Astrocyte (in vitro differentiated cells and primary cell): ENCODE measurements around the gene ATF3. TPM values are rescaled to one million over a fixed set of nuclear protein-coding genes. Genes with fewer than 3 reads are reported as not detected.

Experiments
- DNase-seq: peaks from one replicate; pipeline ENCODE4 v3.0.0-alpha.2; 2010; ENCODE audit warnings: low read depth
- FAIRE-seq: peaks from 2 replicates; lab custom pipeline; 2011; peaks lifted over from hg19 to GRCh38; lab: Jason Lieb, UNC
- H2AFZ ChIP-seq: 2 replicates; pipeline ENCODE4 v1.6.0; 2012; ENCODE audit warnings: low read depth, low read length, inconsistent platforms
- H3K27ac ChIP-seq: 2 replicates; pipeline ENCODE4 v1.5.1; 2011; ENCODE audit warnings: low read depth, low read length, inconsistent platforms
- H3K27me3 ChIP-seq: 2 replicates; pipeline ENCODE4 v1.6.0; 2011; ENCODE audit warnings: low read length, inconsistent platforms; ENCODE audit not compliant: insufficient read depth
- H3K36me3 ChIP-seq: 2 replicates; pipeline ENCODE4 v1.5.1; 2011; ENCODE audit warnings: low read length, inconsistent platforms; ENCODE audit not compliant: insufficient read depth
- H3K4me1 ChIP-seq: 2 replicates; pipeline ENCODE4 v1.5.1; 2011; ENCODE audit warnings: low read length, inconsistent platforms; ENCODE audit not compliant: insufficient read depth
- H3K4me2 ChIP-seq: 2 replicates; pipeline ENCODE4 v1.6.0; 2012; ENCODE audit warnings: low read length, inconsistent platforms
- H3K4me3 ChIP-seq: 2 replicates; pipeline ENCODE4 v1.5.1; 2011; ENCODE audit warnings: low read depth, mild to moderate bottlenecking, low read length, inconsistent platforms; ENCODE audit not compliant: insufficient read depth
- H3K79me2 ChIP-seq: 2 replicates; pipeline ENCODE4 v1.6.0; 2012; ENCODE audit warnings: mild to moderate bottlenecking, low read length, inconsistent platforms; ENCODE audit not compliant: insufficient read depth
- H3K9ac ChIP-seq: 2 replicates; pipeline ENCODE4 v1.6.0; 2012; ENCODE audit warnings: mild to moderate bottlenecking, low read length, inconsistent platforms
- H3K9me3 ChIP-seq: 2 replicates; pipeline ENCODE4 v1.5.1; 2012; ENCODE audit warnings: low read depth, mild to moderate bottlenecking, low read length, inconsistent platforms; ENCODE audit not compliant: insufficient read depth
- H4K20me1 ChIP-seq: 2 replicates; pipeline ENCODE4 v1.6.0; 2012; ENCODE audit warnings: low read length, inconsistent platforms; ENCODE audit not compliant: insufficient read depth
- H3K27ac Mint-ChIP-seq: one replicate; pipeline ENCODE4 v1.8.0; 2021; ENCODE audit warnings: mild to moderate bottlenecking, mixed read lengths; ENCODE audit not compliant: unreplicated experiment
- H3K27me3 Mint-ChIP-seq: one replicate; pipeline ENCODE4 v1.8.0; 2021; ENCODE audit warnings: low read depth, mixed read lengths; ENCODE audit not compliant: unreplicated experiment
- H3K36me3 Mint-ChIP-seq: one replicate; pipeline ENCODE4 v1.8.0; 2021; ENCODE audit warnings: low read depth, mixed read lengths; ENCODE audit not compliant: unreplicated experiment
- H3K4me1 Mint-ChIP-seq: one replicate; pipeline ENCODE4 v1.8.0; 2021; ENCODE audit warnings: low read depth, mixed read lengths; ENCODE audit not compliant: unreplicated experiment
- H3K4me3 Mint-ChIP-seq: one replicate; pipeline ENCODE4 v1.8.0; 2021; ENCODE audit warnings: mild to moderate bottlenecking, moderate library complexity, mixed read lengths; ENCODE audit not compliant: unreplicated experiment
- H3K9me3 Mint-ChIP-seq: one replicate; pipeline ENCODE4 v1.8.0; 2021; ENCODE audit warnings: mild to moderate bottlenecking, mixed read lengths; ENCODE audit not compliant: unreplicated experiment
- EZH2 ChIP-seq: IDR thresholded peaks from 2 replicates; pipeline ENCODE4 v1.6.1; 2012; ENCODE audit warnings: mild to moderate bottlenecking, low read length, inconsistent platforms; ENCODE audit not compliant: insufficient read depth
- total RNA-seq: library from RNA; stranded (reverse); gene quantifications from 2 replicates; pipeline ENCODE4 v1.2.1, GENCODE V29; 2021
- TF ChIP-seq, protein P1 (sequence below): IDR thresholded peaks from 2 replicates; pipeline ENCODE4 v1.5.1; 2011; ENCODE audit warnings: low read depth, mild to moderate bottlenecking, inconsistent platforms, low read length, moderate library complexity; ENCODE audit not compliant: insufficient read depth

The ATF3 gene
- total RNA-seq, 1 donor from 2014 or later, result 87.6 TPM

DNA sequence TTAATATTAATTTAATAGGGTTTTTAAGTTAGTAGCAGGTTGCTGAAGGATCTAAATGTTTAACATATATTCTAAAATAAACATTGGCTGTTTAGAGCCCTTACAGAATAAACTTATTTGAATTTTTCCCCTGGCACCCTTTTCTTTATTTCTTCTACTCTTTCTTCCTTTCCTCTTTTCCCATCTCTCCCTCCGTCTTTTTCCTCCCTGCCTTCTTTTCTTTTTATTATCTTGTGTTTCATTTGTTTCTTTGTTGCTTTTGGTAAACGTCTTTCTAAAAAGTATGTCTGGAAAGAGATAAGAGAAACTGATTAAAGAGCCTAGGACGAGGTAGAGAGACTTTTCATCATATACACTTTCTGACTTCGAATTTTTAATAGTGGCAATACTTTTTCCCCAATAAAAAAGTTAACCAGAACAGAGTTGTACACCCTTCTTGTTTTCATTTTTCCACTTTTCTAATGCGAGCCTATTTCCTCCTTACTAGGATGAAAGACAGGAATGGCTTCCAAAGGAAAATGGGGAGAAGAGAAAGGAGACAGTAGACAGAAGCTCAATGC, 39.5 kb upstream of the ATF3 start:
- no peaks in the 10 kb centered on the region for H3K36me3 Mint-ChIP-seq
- no peaks in the 10 kb centered on the region for H3K9me3 ChIP-seq
- H3K27ac Mint-ChIP-seq, result no peak overlapping the region
- no peak overlapping the region for H3K27ac ChIP-seq
- no peak overlapping the region for H2AFZ ChIP-seq
- H4K20me1 ChIP-seq, result no peaks in the 10 kb centered on the region
- no peaks in the 10 kb centered on the region for H3K79me2 ChIP-seq
- H3K4me1 ChIP-seq, result peaks cover 6% of the 10 kb centered on the region
- no peak overlapping the region for H3K4me3 Mint-ChIP-seq
- H3K9me3 Mint-ChIP-seq, result no peaks in the 10 kb centered on the region
- no peak overlapping the region for H3K4me2 ChIP-seq
- TF ChIP-seq, protein P1, sequence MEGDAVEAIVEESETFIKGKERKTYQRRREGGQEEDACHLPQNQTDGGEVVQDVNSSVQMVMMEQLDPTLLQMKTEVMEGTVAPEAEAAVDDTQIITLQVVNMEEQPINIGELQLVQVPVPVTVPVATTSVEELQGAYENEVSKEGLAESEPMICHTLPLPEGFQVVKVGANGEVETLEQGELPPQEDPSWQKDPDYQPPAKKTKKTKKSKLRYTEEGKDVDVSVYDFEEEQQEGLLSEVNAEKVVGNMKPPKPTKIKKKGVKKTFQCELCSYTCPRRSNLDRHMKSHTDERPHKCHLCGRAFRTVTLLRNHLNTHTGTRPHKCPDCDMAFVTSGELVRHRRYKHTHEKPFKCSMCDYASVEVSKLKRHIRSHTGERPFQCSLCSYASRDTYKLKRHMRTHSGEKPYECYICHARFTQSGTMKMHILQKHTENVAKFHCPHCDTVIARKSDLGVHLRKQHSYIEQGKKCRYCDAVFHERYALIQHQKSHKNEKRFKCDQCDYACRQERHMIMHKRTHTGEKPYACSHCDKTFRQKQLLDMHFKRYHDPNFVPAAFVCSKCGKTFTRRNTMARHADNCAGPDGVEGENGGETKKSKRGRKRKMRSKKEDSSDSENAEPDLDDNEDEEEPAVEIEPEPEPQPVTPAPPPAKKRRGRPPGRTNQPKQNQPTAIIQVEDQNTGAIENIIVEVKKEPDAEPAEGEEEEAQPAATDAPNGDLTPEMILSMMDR, result no peak
- TF ChIP-seq EZH2, result no peak
- H3K27me3 ChIP-seq, result no peaks in the 10 kb centered on the region
- DNase-seq (no peak), FAIRE-seq (no peak)
- H3K4me3 ChIP-seq, result no peak overlapping the region
- no peaks in the 10 kb centered on the region for H3K27me3 Mint-ChIP-seq
- H3K36me3 ChIP-seq, result no peaks in the 10 kb centered on the region
- peaks cover 12% of the 10 kb centered on the region for H3K4me1 Mint-ChIP-seq
- H3K9ac ChIP-seq, result no peak overlapping the region

DNA sequence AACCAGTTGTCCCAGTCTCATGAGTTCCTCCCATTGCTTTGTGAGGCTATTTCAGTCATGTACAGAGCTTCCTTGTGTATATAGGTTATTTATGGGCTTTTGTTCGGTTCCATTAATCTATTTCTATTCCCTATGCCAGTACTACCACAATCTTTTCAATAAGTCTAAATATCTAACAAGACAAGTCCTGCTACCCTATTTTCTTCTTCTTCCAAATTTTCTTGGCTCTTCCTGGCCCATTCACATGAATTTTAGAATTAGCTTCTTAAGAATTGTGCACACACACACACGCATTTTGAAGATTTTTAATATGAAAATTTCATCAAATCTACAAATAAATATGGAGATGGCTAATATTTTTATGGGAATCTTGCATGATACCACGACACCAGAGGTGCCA, 33.8 kb upstream of the ATF3 start:
- Mint-ChIP-seq H3K9me3 (no peaks in the 10 kb centered on the region), H3K4me1 (no peaks in the 10 kb centered on the region), H3K27me3 (no peaks in the 10 kb centered on the region), H3K4me3 (no peak overlapping the region), H3K27ac (no peak overlapping the region), H3K36me3 (no peaks in the 10 kb centered on the region)
- Histone ChIP-seq H3K4me2 (no peak overlapping the region), H3K27me3 (no peaks in the 10 kb centered on the region), H4K20me1 (no peaks in the 10 kb centered on the region), H3K9me3 (no peaks in the 10 kb centered on the region), H2AFZ (no peak overlapping the region), H3K27ac (no peak overlapping the region), H3K9ac (no peak overlapping the region), H3K4me1 (no peaks in the 10 kb centered on the region), H3K4me3 (no peak overlapping the region), H3K36me3 (no peaks in the 10 kb centered on the region), H3K79me2 (no peaks in the 10 kb centered on the region)
- DNase-seq, result no peak
- TF ChIP-seq, protein P1, result no peak
- TF ChIP-seq EZH2, result no peak
- FAIRE-seq, result no peak

DNA sequence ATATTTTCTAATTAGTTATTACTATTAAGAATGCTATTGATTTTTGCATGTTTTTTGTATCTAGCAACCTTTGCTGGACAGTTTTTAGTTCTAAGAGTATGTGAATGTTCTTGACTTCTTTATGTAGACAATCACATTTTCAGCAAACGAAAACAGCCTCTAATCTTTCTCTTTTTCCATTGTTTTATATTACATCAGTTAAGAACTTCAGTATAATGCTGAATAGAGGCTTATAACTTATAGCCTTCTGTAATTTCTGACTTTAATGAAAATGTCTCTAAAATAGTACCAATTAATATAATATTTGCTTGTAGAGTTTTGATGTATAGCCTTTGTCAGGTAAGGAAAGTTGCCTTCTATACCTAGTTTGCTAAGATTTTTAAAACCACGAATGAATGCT, 33.2 kb upstream of the ATF3 start:
- Mint-ChIP-seq H3K4me3 (no peak overlapping the region), H3K9me3 (no peaks in the 10 kb centered on the region), H3K36me3 (no peaks in the 10 kb centered on the region), H3K4me1 (no peaks in the 10 kb centered on the region), H3K27ac (no peak overlapping the region), H3K27me3 (no peaks in the 10 kb centered on the region)
- Histone ChIP-seq H3K27ac (no peak overlapping the region), H3K79me2 (no peaks in the 10 kb centered on the region), H3K4me1 (no peaks in the 10 kb centered on the region), H4K20me1 (no peaks in the 10 kb centered on the region), H3K9ac (no peak overlapping the region), H3K27me3 (no peaks in the 10 kb centered on the region), H2AFZ (no peak overlapping the region), H3K36me3 (no peaks in the 10 kb centered on the region), H3K4me2 (no peak overlapping the region), H3K4me3 (no peak overlapping the region), H3K9me3 (no peaks in the 10 kb centered on the region)
- FAIRE-seq, result no peak
- TF ChIP-seq, protein P1, result no peak
- TF ChIP-seq EZH2, result no peak
- no peak for DNase-seq
